ENCODE data around the gene TET1. TPM values are rescaled to one million over a fixed set of nuclear protein-coding genes. Genes with fewer than 3 reads are reported as not detected.

Gene TET1
- total RNA-seq, 1 donor from 2014 or later = 67.3 TPM

DNA sequence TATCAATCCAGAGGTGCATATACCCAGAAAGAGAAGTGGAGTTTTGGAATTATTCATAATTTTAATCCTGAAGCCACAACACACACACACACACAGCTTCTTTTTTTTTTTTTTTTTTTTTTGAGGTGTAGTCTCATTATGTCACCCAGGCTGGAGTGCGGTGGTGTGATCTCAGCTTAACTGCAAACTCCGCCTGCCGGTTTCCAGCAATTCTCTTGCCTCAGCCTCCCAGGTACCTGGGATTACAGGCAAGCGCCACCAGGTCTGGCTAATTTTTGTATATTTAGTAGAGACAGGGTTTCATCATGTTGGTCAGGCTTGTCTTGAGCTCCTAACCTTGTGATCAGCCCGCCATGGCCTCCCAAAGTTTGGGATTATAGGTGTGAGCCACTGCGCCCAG is 35.4 kb downstream of the TET1 start:
- Histone ChIP-seq H3K4me2 (no peak overlapping the region), H2AFZ (replicated peaks) (no peak overlapping the region), H4K20me1 (ENCODE audit: low read depth) (peaks cover 72% of the 10 kb centered on the region), H3K4me3 (no peak overlapping the region), H3F3A (ENCODE audit: low read depth) (peaks cover 47% of the 10 kb centered on the region), H3K4me1 (peaks cover 14% of the 10 kb centered on the region), H3K9me3 (ENCODE audit: low read depth) (no peaks in the 10 kb centered on the region), H3K79me2 (ENCODE audit: low read depth) (peaks cover 89% of the 10 kb centered on the region), H3K27me3 (no peaks in the 10 kb centered on the region), H3K9ac (no peak overlapping the region), H3K27ac (peak overlapping the region; percentile 67), H3K36me3 (no peaks in the 10 kb centered on the region)
- H3K27me3 Mint-ChIP-seq (ENCODE audit: insufficient read depth, low read depth) = peaks cover 4% of the 10 kb centered on the region
- H3K4me1 Mint-ChIP-seq = peaks cover 32% of the 10 kb centered on the region
- H3K4me3 Mint-ChIP-seq = no peak overlapping the region
- H3K36me3 Mint-ChIP-seq = peaks cover 5% of the 10 kb centered on the region
- TF ChIP-seq, protein P1, sequence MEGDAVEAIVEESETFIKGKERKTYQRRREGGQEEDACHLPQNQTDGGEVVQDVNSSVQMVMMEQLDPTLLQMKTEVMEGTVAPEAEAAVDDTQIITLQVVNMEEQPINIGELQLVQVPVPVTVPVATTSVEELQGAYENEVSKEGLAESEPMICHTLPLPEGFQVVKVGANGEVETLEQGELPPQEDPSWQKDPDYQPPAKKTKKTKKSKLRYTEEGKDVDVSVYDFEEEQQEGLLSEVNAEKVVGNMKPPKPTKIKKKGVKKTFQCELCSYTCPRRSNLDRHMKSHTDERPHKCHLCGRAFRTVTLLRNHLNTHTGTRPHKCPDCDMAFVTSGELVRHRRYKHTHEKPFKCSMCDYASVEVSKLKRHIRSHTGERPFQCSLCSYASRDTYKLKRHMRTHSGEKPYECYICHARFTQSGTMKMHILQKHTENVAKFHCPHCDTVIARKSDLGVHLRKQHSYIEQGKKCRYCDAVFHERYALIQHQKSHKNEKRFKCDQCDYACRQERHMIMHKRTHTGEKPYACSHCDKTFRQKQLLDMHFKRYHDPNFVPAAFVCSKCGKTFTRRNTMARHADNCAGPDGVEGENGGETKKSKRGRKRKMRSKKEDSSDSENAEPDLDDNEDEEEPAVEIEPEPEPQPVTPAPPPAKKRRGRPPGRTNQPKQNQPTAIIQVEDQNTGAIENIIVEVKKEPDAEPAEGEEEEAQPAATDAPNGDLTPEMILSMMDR (IDR thresholded peaks at IDR 0.05) = no peak
- no peak for TF ChIP-seq EZH2phosphoT487 (IDR thresholded peaks at IDR 0.05)
- TF ChIP-seq EZH2 (IDR thresholded peaks at IDR 0.05) = no peak
- no peak for DNase-seq (ENCODE audit: low spot score)
- H3K27ac Mint-ChIP-seq = no peak overlapping the region
- no peaks in the 10 kb centered on the region for H3K9me3 Mint-ChIP-seq

DNA sequence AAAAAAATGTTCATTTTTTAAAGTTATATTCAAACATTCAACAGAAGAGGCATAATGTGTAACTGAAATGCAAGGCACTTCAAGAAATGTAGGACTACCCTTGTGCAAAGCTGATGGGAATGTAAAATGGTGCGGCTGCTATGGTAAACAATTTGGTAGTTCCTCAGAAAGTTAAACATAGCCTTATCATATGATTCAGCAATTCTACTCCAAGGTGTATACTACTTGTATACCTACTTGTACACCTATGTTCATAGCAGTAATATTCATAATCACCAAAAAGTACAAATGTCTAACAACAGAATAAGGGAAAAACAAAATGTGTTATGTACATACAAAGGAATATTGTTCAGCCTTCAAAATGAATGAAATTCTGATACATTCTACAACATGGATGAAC is 37.3 kb downstream of the TET1 start:
- Histone ChIP-seq H3K36me3 (peaks cover 4% of the 10 kb centered on the region), H4K20me1 (ENCODE audit: low read depth) (peaks cover 74% of the 10 kb centered on the region), H3K27ac (no peak overlapping the region), H2AFZ (replicated peaks) (no peak overlapping the region), H3K9ac (no peak overlapping the region), H3K4me1 (peaks cover 33% of the 10 kb centered on the region), H3F3A (ENCODE audit: low read depth) (peaks cover 55% of the 10 kb centered on the region), H3K79me2 (ENCODE audit: low read depth) (peaks cover 89% of the 10 kb centered on the region), H3K27me3 (no peaks in the 10 kb centered on the region), H3K4me2 (no peak overlapping the region), H3K4me3 (no peak overlapping the region), H3K9me3 (ENCODE audit: low read depth) (no peaks in the 10 kb centered on the region)
- TF ChIP-seq EZH2 (IDR thresholded peaks at IDR 0.05) = no peak
- TF ChIP-seq EZH2phosphoT487 (IDR thresholded peaks at IDR 0.05) = no peak
- TF ChIP-seq, protein P1 (IDR thresholded peaks at IDR 0.05) = no peak
- Mint-ChIP-seq H3K4me1 (peaks cover 49% of the 10 kb centered on the region), H3K27me3 (ENCODE audit: insufficient read depth, low read depth) (peaks cover 2% of the 10 kb centered on the region), H3K9me3 (no peaks in the 10 kb centered on the region), H3K36me3 (peaks cover 7% of the 10 kb centered on the region), H3K27ac (no peak overlapping the region), H3K4me3 (no peak overlapping the region)
- DNase-seq (ENCODE audit: low spot score) = no peak

DNA sequence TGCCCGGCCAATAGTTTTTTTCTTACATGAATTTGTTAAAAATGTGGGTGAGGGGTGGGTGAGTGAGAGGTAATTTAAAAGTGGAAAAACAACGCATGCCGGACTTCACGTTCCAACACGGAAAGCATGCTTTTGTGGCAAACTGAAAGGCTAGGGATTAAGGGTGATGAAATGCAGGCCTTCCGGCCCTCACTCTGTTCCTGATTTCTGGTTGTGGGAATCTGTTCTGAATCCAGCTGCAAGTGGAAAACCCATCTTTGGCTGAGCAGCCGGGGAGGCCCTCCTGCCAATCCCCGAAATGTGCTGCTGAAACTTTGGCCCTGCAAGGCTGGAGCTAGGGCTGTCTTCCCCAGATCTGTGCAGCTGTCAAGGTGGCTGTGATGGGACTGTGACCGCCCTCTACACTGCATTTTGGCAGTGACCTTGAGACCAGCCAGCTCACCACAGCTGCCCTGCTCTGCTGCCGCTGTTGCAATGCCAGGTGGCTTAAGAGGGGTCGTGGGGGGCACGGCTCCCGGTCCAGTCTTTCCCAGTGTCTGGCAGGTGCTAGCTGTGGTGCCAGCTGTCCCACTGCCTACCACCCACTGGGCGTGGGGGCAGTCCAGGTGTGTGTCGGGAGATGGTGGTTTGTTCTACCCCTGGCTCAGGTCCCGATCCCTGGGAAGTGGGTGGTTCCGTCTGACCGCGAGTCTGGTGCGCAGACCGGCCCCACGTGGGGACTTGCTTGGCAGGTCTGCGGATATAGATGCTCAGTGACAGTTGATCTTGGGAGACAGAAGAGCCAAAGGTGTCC is 39.0 kb downstream of the TET1 start:
- Mint-ChIP-seq H3K9me3 (no peaks in the 10 kb centered on the region), H3K27ac (peak overlapping the region; percentile 95), H3K4me1 (peaks cover 54% of the 10 kb centered on the region), H3K27me3 (ENCODE audit: insufficient read depth, low read depth) (peaks cover 2% of the 10 kb centered on the region), H3K36me3 (peaks cover 16% of the 10 kb centered on the region), H3K4me3 (peak overlapping the region; percentile 88)
- peaks cover 83% of the 10 kb centered on the region for H4K20me1 ChIP-seq (ENCODE audit: low read depth)
- H3F3A ChIP-seq (ENCODE audit: low read depth) = peaks cover 63% of the 10 kb centered on the region
- peak overlapping the region; percentile 77 for H3K4me2 ChIP-seq
- peak overlapping the region; percentile 47 for H3K4me3 ChIP-seq
- no peak for TF ChIP-seq EZH2phosphoT487 (IDR thresholded peaks at IDR 0.05)
- H3K27ac ChIP-seq = no peak overlapping the region
- peaks cover 44% of the 10 kb centered on the region for H3K4me1 ChIP-seq
- no peaks in the 10 kb centered on the region for H3K9me3 ChIP-seq (ENCODE audit: low read depth)
- H3K36me3 ChIP-seq = peaks cover 10% of the 10 kb centered on the region
- H3K9ac ChIP-seq = no peak overlapping the region
- H3K27me3 ChIP-seq = no peaks in the 10 kb centered on the region
- no peak overlapping the region for H2AFZ ChIP-seq (replicated peaks)
- DNase-seq (ENCODE audit: low spot score) = peak; percentile 39
- H3K79me2 ChIP-seq (ENCODE audit: low read depth) = peaks cover 92% of the 10 kb centered on the region

DNA sequence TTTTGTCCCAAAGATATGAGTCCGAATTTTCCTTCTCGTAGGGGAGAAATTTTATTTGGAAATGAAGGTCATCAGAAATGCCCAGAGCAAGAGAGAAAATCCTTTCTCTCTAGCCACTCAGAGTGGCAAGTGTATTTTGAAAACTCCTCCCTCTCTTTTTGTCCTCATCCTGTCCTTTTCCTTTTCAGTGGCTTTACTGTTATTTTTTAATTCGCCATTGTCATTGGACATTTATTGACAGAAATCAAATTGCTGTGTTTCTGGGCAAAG is 39.6 kb downstream of the TET1 start:
- peaks cover 92% of the 10 kb centered on the region for H3K79me2 ChIP-seq (ENCODE audit: low read depth)
- H3K27me3 ChIP-seq = no peaks in the 10 kb centered on the region
- H3K4me3 Mint-ChIP-seq = peak overlapping the region; percentile 88
- no peak for DNase-seq (ENCODE audit: low spot score)
- peaks cover 20% of the 10 kb centered on the region for H3K36me3 Mint-ChIP-seq
- no peaks in the 10 kb centered on the region for H3K9me3 ChIP-seq (ENCODE audit: low read depth)
- no peak overlapping the region for H2AFZ ChIP-seq (replicated peaks)
- H3F3A ChIP-seq (ENCODE audit: low read depth) = peaks cover 65% of the 10 kb centered on the region
- peak overlapping the region; percentile 77 for H3K4me2 ChIP-seq
- peak overlapping the region; percentile 54 for H3K27ac ChIP-seq
- H3K4me1 ChIP-seq = peaks cover 49% of the 10 kb centered on the region
- peak overlapping the region; percentile 95 for H3K27ac Mint-ChIP-seq
- peaks cover 85% of the 10 kb centered on the region for H4K20me1 ChIP-seq (ENCODE audit: low read depth)
- no peaks in the 10 kb centered on the region for H3K9me3 Mint-ChIP-seq
- no peak overlapping the region for H3K9ac ChIP-seq
- H3K27me3 Mint-ChIP-seq (ENCODE audit: insufficient read depth, low read depth) = peaks cover 2% of the 10 kb centered on the region
- peak overlapping the region; percentile 47 for H3K4me3 ChIP-seq
- peaks cover 10% of the 10 kb centered on the region for H3K36me3 ChIP-seq
- TF ChIP-seq EZH2 (IDR thresholded peaks at IDR 0.05) (no peak), EZH2phosphoT487 (IDR thresholded peaks at IDR 0.05) (no peak)
- TF ChIP-seq, protein P1 (IDR thresholded peaks at IDR 0.05) = no peak
- peaks cover 59% of the 10 kb centered on the region for H3K4me1 Mint-ChIP-seq
